Liver (tissue), 3 donors: ENCODE measurements around the gene OFD1.

Experiments used
- GABPA ChIP-seq, 2 donors: IDR thresholded peaks in 1 of 2; conservative IDR thresholded peaks in 1 of 2; 2 replicates each; pipeline ENCODE4 v1.6.1; 2016; ENCODE audit warnings: antibody characterized with exemption in 2 of 2, mild to moderate bottlenecking in 1 of 2, moderate library complexity in 1 of 2
- JUND ChIP-seq, 2 donors: IDR thresholded peaks; 2 replicates each; pipeline ENCODE4 v1.6.1; 2016; ENCODE audit warnings: antibody characterized with exemption in 2 of 2
- RAD21 ChIP-seq, 2 donors: IDR thresholded peaks; 2 replicates each; pipeline ENCODE4 v1.6.1; 2016; ENCODE audit warnings: antibody characterized with exemption in 2 of 2, mild to moderate bottlenecking in 2 of 2
- SP1 ChIP-seq: IDR thresholded peaks from 2 replicates; pipeline ENCODE4 v1.6.1; 2018; ENCODE audit warnings: antibody characterized with exemption, mild to moderate bottlenecking
- TAF1 ChIP-seq: conservative IDR thresholded peaks from 2 replicates; pipeline ENCODE4 v1.6.1; 2016; ENCODE audit warnings: antibody characterized with exemption, mild to moderate bottlenecking
- TF ChIP-seq, protein P1 (sequence below): fragments of 150-350 bp; IDR thresholded peaks from 2 replicates; pipeline ENCODE4 v1.5.1; 2017; ENCODE audit warnings: improper control_type of control experiment, low read depth, low read length; ENCODE audit not compliant: missing input control
- TF ChIP-seq, protein P2 (sequence below): IDR thresholded peaks from 2 replicates; pipeline ENCODE4 v1.6.1; 2016; ENCODE audit warnings: antibody characterized with exemption, mild to moderate bottlenecking
- TF ChIP-seq, protein P3 (sequence below): IDR thresholded peaks from 2 replicates; pipeline ENCODE4 v1.6.1; 2016; ENCODE audit warnings: antibody characterized with exemption
- donor health status: healthy.
- donor health status: healthy.

DNA sequence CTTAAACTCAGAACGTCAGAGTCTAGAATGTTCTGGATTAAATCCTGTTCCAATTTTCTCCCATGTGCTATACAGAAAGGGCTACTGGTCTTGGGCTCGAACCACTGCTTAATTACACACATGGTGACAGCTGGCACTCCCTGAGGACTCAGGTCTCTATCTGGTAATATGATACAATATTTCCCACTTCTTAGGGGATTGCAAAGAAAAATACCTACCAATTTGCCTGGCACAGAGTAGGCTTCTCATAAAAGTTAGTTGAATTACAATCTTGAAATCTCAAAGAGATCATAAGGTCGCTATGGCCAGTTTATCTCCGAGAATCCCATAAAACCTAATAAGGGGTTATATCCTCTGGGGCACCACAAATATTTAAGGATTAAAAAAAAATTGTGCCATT, 73.7 kb downstream of the OFD1 start:
- TF ChIP-seq, protein P1, sequence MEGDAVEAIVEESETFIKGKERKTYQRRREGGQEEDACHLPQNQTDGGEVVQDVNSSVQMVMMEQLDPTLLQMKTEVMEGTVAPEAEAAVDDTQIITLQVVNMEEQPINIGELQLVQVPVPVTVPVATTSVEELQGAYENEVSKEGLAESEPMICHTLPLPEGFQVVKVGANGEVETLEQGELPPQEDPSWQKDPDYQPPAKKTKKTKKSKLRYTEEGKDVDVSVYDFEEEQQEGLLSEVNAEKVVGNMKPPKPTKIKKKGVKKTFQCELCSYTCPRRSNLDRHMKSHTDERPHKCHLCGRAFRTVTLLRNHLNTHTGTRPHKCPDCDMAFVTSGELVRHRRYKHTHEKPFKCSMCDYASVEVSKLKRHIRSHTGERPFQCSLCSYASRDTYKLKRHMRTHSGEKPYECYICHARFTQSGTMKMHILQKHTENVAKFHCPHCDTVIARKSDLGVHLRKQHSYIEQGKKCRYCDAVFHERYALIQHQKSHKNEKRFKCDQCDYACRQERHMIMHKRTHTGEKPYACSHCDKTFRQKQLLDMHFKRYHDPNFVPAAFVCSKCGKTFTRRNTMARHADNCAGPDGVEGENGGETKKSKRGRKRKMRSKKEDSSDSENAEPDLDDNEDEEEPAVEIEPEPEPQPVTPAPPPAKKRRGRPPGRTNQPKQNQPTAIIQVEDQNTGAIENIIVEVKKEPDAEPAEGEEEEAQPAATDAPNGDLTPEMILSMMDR = no peak
- TF ChIP-seq SP1 (no peak), TAF1 (no peak), GABPA (IDR thresholded peaks at IDR 0.05 in 1 of 2, conservative IDR thresholded peaks at IDR 0.05 in 1 of 2) (no peak), JUND (IDR thresholded peaks at IDR 0.05) (no peak), RAD21 (IDR thresholded peaks at IDR 0.05) (no peak)
- TF ChIP-seq, protein P2, sequence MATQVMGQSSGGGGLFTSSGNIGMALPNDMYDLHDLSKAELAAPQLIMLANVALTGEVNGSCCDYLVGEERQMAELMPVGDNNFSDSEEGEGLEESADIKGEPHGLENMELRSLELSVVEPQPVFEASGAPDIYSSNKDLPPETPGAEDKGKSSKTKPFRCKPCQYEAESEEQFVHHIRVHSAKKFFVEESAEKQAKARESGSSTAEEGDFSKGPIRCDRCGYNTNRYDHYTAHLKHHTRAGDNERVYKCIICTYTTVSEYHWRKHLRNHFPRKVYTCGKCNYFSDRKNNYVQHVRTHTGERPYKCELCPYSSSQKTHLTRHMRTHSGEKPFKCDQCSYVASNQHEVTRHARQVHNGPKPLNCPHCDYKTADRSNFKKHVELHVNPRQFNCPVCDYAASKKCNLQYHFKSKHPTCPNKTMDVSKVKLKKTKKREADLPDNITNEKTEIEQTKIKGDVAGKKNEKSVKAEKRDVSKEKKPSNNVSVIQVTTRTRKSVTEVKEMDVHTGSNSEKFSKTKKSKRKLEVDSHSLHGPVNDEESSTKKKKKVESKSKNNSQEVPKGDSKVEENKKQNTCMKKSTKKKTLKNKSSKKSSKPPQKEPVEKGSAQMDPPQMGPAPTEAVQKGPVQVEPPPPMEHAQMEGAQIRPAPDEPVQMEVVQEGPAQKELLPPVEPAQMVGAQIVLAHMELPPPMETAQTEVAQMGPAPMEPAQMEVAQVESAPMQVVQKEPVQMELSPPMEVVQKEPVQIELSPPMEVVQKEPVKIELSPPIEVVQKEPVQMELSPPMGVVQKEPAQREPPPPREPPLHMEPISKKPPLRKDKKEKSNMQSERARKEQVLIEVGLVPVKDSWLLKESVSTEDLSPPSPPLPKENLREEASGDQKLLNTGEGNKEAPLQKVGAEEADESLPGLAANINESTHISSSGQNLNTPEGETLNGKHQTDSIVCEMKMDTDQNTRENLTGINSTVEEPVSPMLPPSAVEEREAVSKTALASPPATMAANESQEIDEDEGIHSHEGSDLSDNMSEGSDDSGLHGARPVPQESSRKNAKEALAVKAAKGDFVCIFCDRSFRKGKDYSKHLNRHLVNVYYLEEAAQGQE = no peak
- TF ChIP-seq, protein P3, sequence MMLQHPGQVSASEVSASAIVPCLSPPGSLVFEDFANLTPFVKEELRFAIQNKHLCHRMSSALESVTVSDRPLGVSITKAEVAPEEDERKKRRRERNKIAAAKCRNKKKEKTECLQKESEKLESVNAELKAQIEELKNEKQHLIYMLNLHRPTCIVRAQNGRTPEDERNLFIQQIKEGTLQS = no peak
